A549 (cell line): ENCODE data around the gene SPECC1L. TPM values are rescaled to one million over a fixed set of nuclear protein-coding genes. Genes with fewer than 3 reads are reported as not detected.
A peak's percentile ranks its signal among the peaks of the same experiment; 100 is the strongest.

Experiments
- BHLHE40 ChIP-seq: IDR thresholded peaks from 2 replicates; pipeline ENCODE4 v1.6.1; 2012; ENCODE audit warnings: low read depth, low read length, inconsistent platforms
- CBX8 ChIP-seq: fragments of 200-600 bp; sonication (generic); IDR thresholded peaks from 2 replicates; pipeline ENCODE4 v1.6.1; 2016
- CEBPB ChIP-seq, 2 experiments: fragments of >200 bp in 1 of 2; sonication (Bioruptor Twin) in 1 of 2; formaldehyde crosslinking in 1 of 2; IDR thresholded peaks; 2 replicates each; pipeline ENCODE4 v1.6.1; 2012 to 2016
- CHD2 ChIP-seq: fragments of 150-350 bp; IDR thresholded peaks from 2 replicates; pipeline ENCODE4 v1.6.1; 2014; ENCODE audit warnings: low read length; ENCODE audit not compliant: partially characterized antibody
- CHD4 ChIP-seq: fragments of 200-600 bp; sonication (generic); IDR thresholded peaks from 2 replicates; pipeline ENCODE4 v1.6.1; 2016; ENCODE audit warnings: antibody characterized with exemption, mild to moderate bottlenecking, borderline replicate concordance
- EHF ChIP-seq: fragments of 250-450 bp; sonication (Bioruptor Pico); IDR thresholded peaks from 2 replicates; pipeline ENCODE4 v1.5.0; 2020; ENCODE audit warnings: mild to moderate bottlenecking
- EHMT2 ChIP-seq: fragments of 200-600 bp; sonication (generic); IDR thresholded peaks from 2 replicates; pipeline ENCODE4 v1.6.1; 2016; ENCODE audit warnings: antibody characterized with exemption, low read depth, mild to moderate bottlenecking, moderate library complexity
- EP300 ChIP-seq, 2 experiments: fragments of >200 bp; sonication (Bioruptor Twin); formaldehyde crosslinking; IDR thresholded peaks; 2 replicates in 1 of 2; 3 replicates in 1 of 2; pipeline ENCODE4 v1.6.1; 2016 to 2017
- ESRRA ChIP-seq: fragments of 150-350 bp; IDR thresholded peaks from 2 replicates; pipeline ENCODE4 v1.6.1; 2014; ENCODE audit warnings: mild to moderate bottlenecking, low read length, borderline replicate concordance
- FOSB ChIP-seq: fragments of 250-450 bp; sonication (Bioruptor Pico); IDR thresholded peaks from 2 replicates; pipeline ENCODE4 v1.5.0; 2020; ENCODE audit warnings: mild to moderate bottlenecking, moderate library complexity
- FOSL2 ChIP-seq, 2 experiments: fragments of 450-650 bp in 1 of 2; fragments of >200 bp in 1 of 2; sonication (Bioruptor Twin) in 1 of 2; formaldehyde crosslinking; IDR thresholded peaks; 2 replicates each; pipeline versions ENCODE4 v1.5.0 to v1.6.1; 2016 to 2020; ENCODE audit warnings: mild to moderate bottlenecking in 1 of 2, moderate library complexity in 1 of 2
- FOXS1 ChIP-seq: fragments of 250-450 bp; sonication (Bioruptor Pico); IDR thresholded peaks from 2 replicates; pipeline ENCODE4 v1.5.0; 2020; ENCODE audit warnings: mild to moderate bottlenecking, moderate library complexity
- GATA3 ChIP-seq: IDR thresholded peaks from 2 replicates; pipeline ENCODE4 v1.6.1; 2012; ENCODE audit warnings: borderline replicate concordance
- HDAC2 ChIP-seq: fragments of 200-600 bp; sonication (generic); IDR thresholded peaks from 2 replicates; pipeline ENCODE4 v1.6.1; 2016
- HOXB13 ChIP-seq: fragments of 250-450 bp; sonication (Bioruptor Pico); IDR thresholded peaks from 2 replicates; pipeline ENCODE4 v1.5.0; 2020; ENCODE audit warnings: low read depth, mild to moderate bottlenecking, moderate library complexity
- JUNB ChIP-seq: fragments of >200 bp; sonication (Bioruptor Twin); formaldehyde crosslinking; IDR thresholded peaks from 2 replicates; pipeline ENCODE4 v1.6.1; 2016
- KDM1A ChIP-seq: fragments of 200-600 bp; sonication (generic); IDR thresholded peaks from 2 replicates; pipeline ENCODE4 v1.6.1; 2016; ENCODE audit warnings: low read depth, mild to moderate bottlenecking
- KDM5A ChIP-seq: fragments of 200-600 bp; sonication (generic); IDR thresholded peaks from 2 replicates; pipeline ENCODE4 v1.6.1; 2016; ENCODE audit warnings: antibody characterized with exemption, mild to moderate bottlenecking
- MAZ ChIP-seq: fragments of 150-350 bp; IDR thresholded peaks from 2 replicates; pipeline ENCODE4 v1.6.1; 2014; ENCODE audit warnings: antibody characterized with exemption, low read depth, low read length, borderline replicate concordance
- MYC ChIP-seq: IDR thresholded peaks from 2 replicates; pipeline ENCODE4 v1.6.1; 2012; ENCODE audit warnings: mild to moderate bottlenecking, inconsistent platforms, low read length, improper control_type of control experiment, borderline replicate concordance
- NFE2L2 ChIP-seq: fragments of 150-350 bp; conservative IDR thresholded peaks from 2 replicates; pipeline ENCODE4 v1.6.1; 2014; ENCODE audit warnings: low read length
- NPAS2 ChIP-seq: fragments of 250-450 bp; sonication (Bioruptor Pico); IDR thresholded peaks from 2 replicates; pipeline ENCODE4 v1.8.0; 2022; ENCODE audit warnings: mild to moderate bottlenecking, moderate library complexity, borderline replicate concordance
- NR3C1 ChIP-seq: fragments of >200 bp; sonication (Bioruptor Twin); formaldehyde crosslinking; IDR thresholded peaks from 3 replicates; pipeline ENCODE4 v1.6.1; 2017
- PHF8 ChIP-seq: fragments of 200-600 bp; sonication (generic); IDR thresholded peaks from 2 replicates; pipeline ENCODE4 v1.6.1; 2016; ENCODE audit warnings: low read depth, mild to moderate bottlenecking, antibody characterized with exemption, moderate library complexity, borderline replicate concordance
- POLR2A ChIP-seq: IDR thresholded peaks from 2 replicates; pipeline ENCODE4 v1.6.1; 2012; ENCODE audit warnings: mild to moderate bottlenecking, low read length
- POLR2AphosphoS2 ChIP-seq: conservative IDR thresholded peaks from 2 replicates; pipeline ENCODE4 v1.6.1; 2012; ENCODE audit warnings: low read length, improper control_type of control experiment, inconsistent platforms
- RARB ChIP-seq: fragments of 250-450 bp; sonication (Bioruptor Pico); IDR thresholded peaks from 2 replicates; pipeline ENCODE4 v1.8.0; 2021; ENCODE audit warnings: mild to moderate bottlenecking, moderate library complexity
- RCOR1 ChIP-seq: fragments of 150-350 bp; IDR thresholded peaks from 2 replicates; pipeline ENCODE4 v1.6.1; 2014; ENCODE audit warnings: antibody characterized with exemption, low read length, low read depth
- RFX5 ChIP-seq: fragments of 450-650 bp; IDR thresholded peaks from 2 replicates; pipeline ENCODE4 v1.7.1; 2014; ENCODE audit warnings: antibody characterized with exemption, mild to moderate bottlenecking, moderate library complexity
- RNF2 ChIP-seq: fragments of 200-600 bp; sonication (generic); IDR thresholded peaks from 2 replicates; pipeline ENCODE4 v1.6.1; 2016; ENCODE audit warnings: low read depth, mild to moderate bottlenecking, antibody characterized with exemption, moderate library complexity, borderline replicate concordance
- SMC3 ChIP-seq: fragments of >200 bp; sonication (Bioruptor Twin); formaldehyde crosslinking; IDR thresholded peaks from 3 replicates; pipeline ENCODE4 v1.6.1; 2018; ENCODE audit warnings: inconsistent platforms
- SREBF2 ChIP-seq: fragments of 450-650 bp; IDR thresholded peaks from 2 replicates; pipeline ENCODE4 v1.6.1; 2014; ENCODE audit warnings: mild to moderate bottlenecking, moderate library complexity
- TP53 ChIP-seq: fragments of 250-450 bp; sonication (Bioruptor Pico); IDR thresholded peaks from 2 replicates; pipeline ENCODE4 v1.5.0; 2021; ENCODE audit warnings: mild to moderate bottlenecking, moderate library complexity
- ZC3H11A ChIP-seq: fragments of 450-650 bp; IDR thresholded peaks from 2 replicates; pipeline ENCODE4 v1.6.1; 2014; ENCODE audit warnings: antibody characterized with exemption, mild to moderate bottlenecking
- ZNF302 ChIP-seq: fragments of 250-450 bp; sonication (Bioruptor Pico); IDR thresholded peaks from 2 replicates; pipeline ENCODE4 v1.9.0; 2021; ENCODE audit warnings: inconsistent platforms, mild to moderate bottlenecking, moderate library complexity
- ZSCAN20 ChIP-seq: fragments of 250-450 bp; sonication (Bioruptor Pico); IDR thresholded peaks from 2 replicates; pipeline ENCODE4 v1.8.0; 2022; ENCODE audit warnings: mild to moderate bottlenecking, moderate library complexity
- polyA plus RNA-seq, 4 experiments: library from polyadenylated mRNA; depleted of rRNA in 3 of 4; stranded (reverse); fragments of >200 nt; fragmentation: RNase III in 1 of 4; extraction: RNeasy Plus Mini Kit Qiagen cat#74134 plus additional on column Dnase treatment in 1 of 4; gene quantifications; 2 replicates in 3 of 4; 3 replicates in 1 of 4; pipeline ENCODE4 v1.2.3, GENCODE V29; 2011 to 2017
- TF ChIP-seq, protein P1 (sequence below): fragments of 250-450 bp; sonication (Bioruptor Pico); IDR thresholded peaks from 2 replicates; pipeline ENCODE4 v1.5.0; 2021; ENCODE audit warnings: mild to moderate bottlenecking, moderate library complexity, borderline replicate concordance
- TF ChIP-seq, protein P2 (sequence below): fragments of >200 bp; sonication (Bioruptor Twin); formaldehyde crosslinking; IDR thresholded peaks from 3 replicates; pipeline ENCODE4 v1.6.1; 2016
- TF ChIP-seq, protein P3 (sequence below): IDR thresholded peaks from 2 replicates; pipeline ENCODE4 v1.6.1; 2012
- TF ChIP-seq, protein P4 (sequence below): IDR thresholded peaks from 2 replicates; pipeline ENCODE4 v1.6.1; 2012; ENCODE audit warnings: low read depth, borderline replicate concordance
- TF ChIP-seq, protein P5 (sequence below): fragments of 150-350 bp; IDR thresholded peaks from 2 replicates; pipeline ENCODE4 v1.6.1; 2014; ENCODE audit warnings: low read depth, mild to moderate bottlenecking, low read length

The SPECC1L gene
- polyA plus RNA-seq, 2 of the 4 experiments (the other 2 are of a cell fraction) = 14.8 to 25.2 TPM

DNA sequence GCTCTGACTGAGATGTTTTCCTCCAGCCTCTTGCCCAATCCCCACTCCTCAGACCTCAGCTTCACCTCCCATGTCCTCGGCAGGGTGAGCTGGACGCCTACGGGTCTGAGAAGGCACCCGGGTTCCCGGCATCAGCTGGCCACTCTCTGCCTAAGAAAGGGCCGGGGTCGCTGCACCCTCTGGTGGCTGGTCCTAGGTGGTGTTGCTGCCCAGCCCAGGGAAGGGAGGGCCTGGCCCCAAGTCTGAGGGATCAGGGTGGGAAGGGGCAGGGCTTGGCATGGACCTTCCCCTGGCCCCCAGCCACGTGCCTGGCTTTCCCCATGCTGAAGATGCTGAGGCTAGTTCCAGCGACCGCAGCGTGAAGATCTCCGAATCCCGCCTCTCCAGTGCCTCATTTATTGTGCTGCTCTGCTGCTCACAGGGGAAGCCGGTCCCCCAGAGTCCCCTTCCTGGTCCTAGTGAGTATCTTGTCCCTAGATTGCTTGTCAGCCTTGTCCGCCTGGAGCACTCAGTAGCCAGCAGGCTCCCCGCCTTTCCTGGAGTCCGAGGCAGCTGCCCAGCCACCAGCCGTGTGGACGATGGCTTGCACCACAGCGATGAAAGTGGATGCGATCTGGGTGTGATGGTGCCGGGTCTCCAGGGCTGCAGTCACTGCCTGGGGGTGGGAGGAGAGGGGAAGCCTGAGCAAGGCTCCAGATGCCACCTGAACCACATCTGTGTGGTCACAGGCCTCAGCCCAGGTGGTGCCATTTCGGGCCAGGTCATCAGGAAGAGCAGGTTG, 22.9 kb upstream of the SPECC1L start (continued):
- TF ChIP-seq, protein P1, sequence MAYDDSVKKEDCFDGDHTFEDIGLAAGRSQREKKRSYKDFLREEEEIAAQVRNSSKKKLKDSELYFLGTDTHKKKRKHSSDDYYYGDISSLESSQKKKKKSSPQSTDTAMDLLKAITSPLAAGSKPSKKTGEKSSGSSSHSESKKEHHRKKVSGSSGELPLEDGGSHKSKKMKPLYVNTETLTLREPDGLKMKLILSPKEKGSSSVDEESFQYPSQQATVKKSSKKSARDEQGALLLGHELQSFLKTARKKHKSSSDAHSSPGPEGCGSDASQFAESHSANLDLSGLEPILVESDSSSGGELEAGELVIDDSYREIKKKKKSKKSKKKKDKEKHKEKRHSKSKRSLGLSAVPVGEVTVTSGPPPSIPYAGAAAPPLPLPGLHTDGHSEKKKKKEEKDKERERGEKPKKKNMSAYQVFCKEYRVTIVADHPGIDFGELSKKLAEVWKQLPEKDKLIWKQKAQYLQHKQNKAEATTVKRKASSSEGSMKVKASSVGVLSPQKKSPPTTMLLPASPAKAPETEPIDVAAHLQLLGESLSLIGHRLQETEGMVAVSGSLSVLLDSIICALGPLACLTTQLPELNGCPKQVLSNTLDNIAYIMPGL (CRISPR knock-in tag) = no peak
- TF ChIP-seq, protein P2, sequence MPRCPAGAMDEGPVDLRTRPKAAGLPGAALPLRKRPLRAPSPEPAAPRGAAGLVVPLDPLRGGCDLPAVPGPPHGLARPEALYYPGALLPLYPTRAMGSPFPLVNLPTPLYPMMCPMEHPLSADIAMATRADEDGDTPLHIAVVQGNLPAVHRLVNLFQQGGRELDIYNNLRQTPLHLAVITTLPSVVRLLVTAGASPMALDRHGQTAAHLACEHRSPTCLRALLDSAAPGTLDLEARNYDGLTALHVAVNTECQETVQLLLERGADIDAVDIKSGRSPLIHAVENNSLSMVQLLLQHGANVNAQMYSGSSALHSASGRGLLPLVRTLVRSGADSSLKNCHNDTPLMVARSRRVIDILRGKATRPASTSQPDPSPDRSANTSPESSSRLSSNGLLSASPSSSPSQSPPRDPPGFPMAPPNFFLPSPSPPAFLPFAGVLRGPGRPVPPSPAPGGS = no peak
- TF ChIP-seq EHF (CRISPR knock-in tag) (no peak), SREBF2 (no peak), GATA3 (no peak), CBX8 (no peak), RFX5 (no peak), ZC3H11A (no peak), BHLHE40 (no peak), POLR2AphosphoS2 (no peak), MYC (no peak), FOSL2 (IDR thresholded peaks at IDR 0.05) (no peak), FOSL2 (CRISPR knock-in tag; IDR thresholded peaks at IDR 0.05) (no peak), RARB (CRISPR knock-in tag) (no peak), NPAS2 (CRISPR knock-in tag) (no peak), KDM5A (no peak), POLR2A (no peak), MAZ (no peak), SMC3 (peak; percentile 97), RCOR1 (no peak), EP300 (IDR thresholded peaks at IDR 0.05) (0 out of 5 replicates have a peak, but pooled peaks of 1 of the 2 experiments have one; percentile 14), HDAC2 (no peak), NR3C1 (no peak), ZSCAN20 (CRISPR knock-in tag) (no peak), ESRRA (no peak), TP53 (no peak), FOXS1 (CRISPR knock-in tag) (no peak), RNF2 (no peak), CEBPB (IDR thresholded peaks at IDR 0.05) (peak in 1 of 2 experiments; percentile 51; a peak in 1 of 4 replicates), KDM1A (no peak), EHMT2 (no peak), PHF8 (no peak), CHD2 (no peak), ZNF302 (CRISPR knock-in tag) (no peak), FOSB (CRISPR knock-in tag) (no peak), JUNB (no peak), HOXB13 (CRISPR knock-in tag) (no peak), NFE2L2 (no peak), CHD4 (no peak)
- TF ChIP-seq, protein P3, sequence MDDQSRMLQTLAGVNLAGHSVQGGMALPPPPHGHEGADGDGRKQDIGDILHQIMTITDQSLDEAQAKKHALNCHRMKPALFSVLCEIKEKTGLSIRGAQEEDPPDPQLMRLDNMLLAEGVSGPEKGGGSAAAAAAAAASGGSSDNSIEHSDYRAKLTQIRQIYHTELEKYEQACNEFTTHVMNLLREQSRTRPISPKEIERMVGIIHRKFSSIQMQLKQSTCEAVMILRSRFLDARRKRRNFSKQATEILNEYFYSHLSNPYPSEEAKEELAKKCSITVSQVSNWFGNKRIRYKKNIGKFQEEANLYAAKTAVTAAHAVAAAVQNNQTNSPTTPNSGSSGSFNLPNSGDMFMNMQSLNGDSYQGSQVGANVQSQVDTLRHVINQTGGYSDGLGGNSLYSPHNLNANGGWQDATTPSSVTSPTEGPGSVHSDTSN = 0 out of 2 replicates have a peak, but pooled peaks have one; percentile 42
- TF ChIP-seq, protein P4, sequence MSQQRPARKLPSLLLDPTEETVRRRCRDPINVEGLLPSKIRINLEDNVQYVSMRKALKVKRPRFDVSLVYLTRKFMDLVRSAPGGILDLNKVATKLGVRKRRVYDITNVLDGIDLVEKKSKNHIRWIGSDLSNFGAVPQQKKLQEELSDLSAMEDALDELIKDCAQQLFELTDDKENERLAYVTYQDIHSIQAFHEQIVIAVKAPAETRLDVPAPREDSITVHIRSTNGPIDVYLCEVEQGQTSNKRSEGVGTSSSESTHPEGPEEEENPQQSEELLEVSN = no peak
- TF ChIP-seq, protein P5, sequence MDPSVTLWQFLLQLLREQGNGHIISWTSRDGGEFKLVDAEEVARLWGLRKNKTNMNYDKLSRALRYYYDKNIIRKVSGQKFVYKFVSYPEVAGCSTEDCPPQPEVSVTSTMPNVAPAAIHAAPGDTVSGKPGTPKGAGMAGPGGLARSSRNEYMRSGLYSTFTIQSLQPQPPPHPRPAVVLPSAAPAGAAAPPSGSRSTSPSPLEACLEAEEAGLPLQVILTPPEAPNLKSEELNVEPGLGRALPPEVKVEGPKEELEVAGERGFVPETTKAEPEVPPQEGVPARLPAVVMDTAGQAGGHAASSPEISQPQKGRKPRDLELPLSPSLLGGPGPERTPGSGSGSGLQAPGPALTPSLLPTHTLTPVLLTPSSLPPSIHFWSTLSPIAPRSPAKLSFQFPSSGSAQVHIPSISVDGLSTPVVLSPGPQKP = no peak
